HFF-Myc (cell line): ENCODE results near the gene LRRC14B.
"Not testable (repeated sequence)": the region's sequence is repeated elsewhere in the genome, so short reads cannot be mapped to it uniquely, and the experiment has no call there.

Source experiments
- DNase-seq: peaks from one replicate; pipeline ENCODE4 v3.0.0-alpha.2; 2011; ENCODE audit warnings: low read depth; ENCODE audit errors: extremely low read depth
- H3K4me3 ChIP-seq: replicated peaks from 2 replicates; pipeline ENCODE4 v1.5.1; 2011; ENCODE audit warnings: low read depth, mild to moderate bottlenecking, control low read depth, low read length
- CTCF ChIP-seq: IDR thresholded peaks from 2 replicates; pipeline ENCODE4 v1.5.1; 2012; ENCODE audit warnings: mild to moderate bottlenecking, low read depth, low read length, control low read depth; ENCODE audit errors: missing control alignments

Gene LRRC14B

GRCh38 chr5:196350-196749 lies 5.1 kb downstream of the LRRC14B start:
- H3K4me3 ChIP-seq, result no peak overlapping the region
- TF ChIP-seq CTCF, result no peak
- no peak for DNase-seq

GRCh38 chr5:197031-197430 lies 5.7 kb downstream of the LRRC14B start:
- H3K4me3 ChIP-seq, DNase-seq: not testable (repeated sequence)

GRCh38 chr5:197892-198489 lies 6.7 kb downstream of the LRRC14B start:
- no peak overlapping the region for H3K4me3 ChIP-seq
- TF ChIP-seq CTCF, result no peak
- DNase-seq, result no peak

- no peak for DNase-seq
- no peak overlapping the region for H3K4me3 ChIP-seq
- TF ChIP-seq CTCF, result no peak
Observed at GRCh38 chr5:198516-199196, 7.4 kb downstream of the LRRC14B start.

- no peak overlapping the region for H3K4me3 ChIP-seq
- no peak for TF ChIP-seq CTCF
- no peak for DNase-seq
Observed at GRCh38 chr5:199197-199949, 8.1 kb downstream of the LRRC14B start.

- H3K4me3 ChIP-seq, result no peak overlapping the region
- no peak for DNase-seq
- TF ChIP-seq CTCF, result no peak
Observed at GRCh38 chr5:199950-200645, 8.8 kb downstream of the LRRC14B start.

GRCh38 chr5:200985-201384 lies 9.7 kb downstream of the LRRC14B start:
- DNase-seq, result no peak
- no peak overlapping the region for H3K4me3 ChIP-seq
- no peak for TF ChIP-seq CTCF
